T-cell (primary cell): ENCODE measurements around the gene NIT2. TPM values are rescaled to one million over a fixed set of nuclear protein-coding genes. Genes with fewer than 3 reads are reported as not detected.

ENCODE experiments used
- ATAC-seq, 4 experiments: fragments of 200-7000 bp in 3 of 4; fragments of 150-1000 bp in 1 of 4; cut with Tn5 transposase; replicated peaks in 1 of 4; 1 replicate in 3 of 4; 2 replicates in 1 of 4; pipeline ENCODE4 v1.10.0; 2021; ENCODE audit warnings: moderate library complexity in 3 of 4, mild to moderate bottlenecking in 2 of 4, moderate number of reproducible peaks in 1 of 4
- CTCF ChIA-PET, 2 donors: fragments of 300-600 bp; sonication (Branson Sonifier 250); formaldehyde crosslinking; loops; one replicate each; lab custom pipeline; 2022; ENCODE audit warnings: antibody characterized with exemption in 2 of 2; lab: Charles Lee
- POLR2A ChIA-PET, 2 donors: fragments of 300-600 bp; sonication (Branson Sonifier 250); formaldehyde crosslinking; loops; one replicate each; lab custom pipeline; 2022; ENCODE audit warnings: antibody characterized with exemption in 2 of 2; lab: Charles Lee
- DNase-seq, 35 experiments: peaks; one replicate each; pipeline versions ENCODE4 v3.0.0 to v3.0.0-alpha.2; 2013 to 2023
- H3K27ac ChIP-seq: one replicate; pipeline ENCODE4 v1.5.1; 2013; ENCODE audit warnings: low read length
- H3K27me3 ChIP-seq, 2 experiments: replicated peaks in 1 of 2; 1 replicate in 1 of 2; 2 replicates in 1 of 2; pipeline versions ENCODE4 v1.6.1 to v1.7.0; 2013; ENCODE audit warnings: low read length in 1 of 2, mixed read lengths in 1 of 2; ENCODE audit not compliant: control insufficient read depth in 2 of 2, insufficient read depth in 2 of 2; ENCODE audit errors: extremely low read depth in 1 of 2
- H3K36me3 ChIP-seq, 2 donors: 1 replicate in 1 of 2; 2 replicates in 1 of 2; pipeline versions ENCODE4 v1.6.1 to v1.7.0; 2013; ENCODE audit warnings: low read length in 1 of 2; ENCODE audit not compliant: control insufficient read depth in 2 of 2, insufficient read depth in 1 of 2; ENCODE audit errors: extremely low read depth in 1 of 2
- H3K4me1 ChIP-seq, 2 experiments: 1 replicate in 1 of 2; 2 replicates in 1 of 2; pipeline versions ENCODE4 v1.6.1 to v1.7.0; 2013; ENCODE audit warnings: low read length in 2 of 2, mixed read lengths in 1 of 2; ENCODE audit not compliant: insufficient read depth in 2 of 2, control insufficient read depth in 1 of 2; ENCODE audit errors: extremely low read depth in 1 of 2
- H3K4me3 ChIP-seq, 2 donors: 1 replicate in 1 of 2; 2 replicates in 1 of 2; pipeline versions ENCODE4 v1.5.1 to v1.7.0; 2013; ENCODE audit warnings: mild to moderate bottlenecking in 2 of 2, low read length in 1 of 2, moderate library complexity in 1 of 2; ENCODE audit not compliant: control insufficient read depth in 1 of 2; ENCODE audit errors: extremely low read depth in 1 of 2
- H3K9me3 ChIP-seq: 2 replicates; pipeline ENCODE4 v1.7.0; 2013
- H3K27ac Mint-ChIP-seq, 2 donors: one replicate each; pipeline ENCODE4 v1.8.0; 2020 to 2021; ENCODE audit warnings: mild to moderate bottlenecking in 2 of 2, mixed read lengths in 2 of 2
- H3K27me3 Mint-ChIP-seq, 2 donors: one replicate each; pipeline ENCODE4 v1.8.0; 2021 to 2022; ENCODE audit warnings: mixed read lengths in 2 of 2
- H3K36me3 Mint-ChIP-seq: one replicate; pipeline ENCODE4 v1.8.0; 2021; ENCODE audit warnings: mixed read lengths
- H3K4me1 Mint-ChIP-seq, 3 donors: one replicate each; pipeline ENCODE4 v1.8.0; 2020 to 2022; ENCODE audit warnings: mixed read lengths in 3 of 3, mild to moderate bottlenecking in 1 of 3
- H3K4me3 Mint-ChIP-seq, 3 donors: one replicate each; pipeline ENCODE4 v1.8.0; 2020 to 2022; ENCODE audit warnings: mild to moderate bottlenecking in 3 of 3, mixed read lengths in 3 of 3, moderate library complexity in 3 of 3
- H3K9me3 Mint-ChIP-seq, 3 donors: one replicate each; pipeline ENCODE4 v1.8.0; 2020 to 2022; ENCODE audit warnings: mixed read lengths in 3 of 3
- WGBS: methylation state at CpG from one replicate; pipeline ENCODE4 v1.1.5; 2013; ENCODE audit warnings: missing lambda C conversion rate; ENCODE audit not compliant: insufficient coverage; 5-methylcytosine and 5-hydroxymethylcytosine counted together
- total RNA-seq, 35 experiments: library from RNA in 6 of 35; stranded (reverse) in 6 of 35; fragments of 120-200 nt in 1 of 35; gene quantifications; one replicate each; pipeline versions ENCODE4 v1.2.1 to v1.2.4 and lab custom pipeline; 2013 to 2026

NIT2 gene
- total RNA-seq, 5 donors from 2014 or later (not counting 1 experiment from before 2014, with no cell fraction given) = 23.2 to 42.1 (median 30.9) TPM

GRCh38 chr3:100395679-100396431, 61.3 kb downstream of the NIT2 start:
- DNase-seq (no peak), ATAC-seq (no peak)
- no peak overlapping the region for H3K4me3 Mint-ChIP-seq
- Histone ChIP-seq H3K27ac (no peak overlapping the region), H3K4me3 (no peak overlapping the region), H3K4me1 (peaks cover 12 to 19% of the 10 kb centered on the region in 2 experiments), H3K36me3 (peaks cover 0 to 2% of the 10 kb centered on the region in 2 donors), H3K27me3 (no peaks in the 10 kb centered on the region), H3K9me3 (no peaks in the 10 kb centered on the region)
- no peaks in the 10 kb centered on the region for H3K27me3 Mint-ChIP-seq
- POLR2A ChIA-PET = interaction anchor here in 1 of 2 donors (0.6 to 0.7 kb wide), 2 partner anchors 97 to 1469 kb away, joined by 6 to 7 read pairs; no protein-coding TSS in a partner anchor
- no peaks in the 10 kb centered on the region for H3K9me3 Mint-ChIP-seq
- CTCF ChIA-PET = interaction anchor here (0.6 kb wide), 3 partner anchors 7 to 196 kb away, joined by 3 to 6 read pairs (median 3); no protein-coding TSS in a partner anchor
- peaks cover 63 to 68% (median 65%) of the 10 kb centered on the region in 3 donors for H3K4me1 Mint-ChIP-seq
- H3K27ac Mint-ChIP-seq = no peak overlapping the region
- H3K36me3 Mint-ChIP-seq = peaks cover 3% of the 10 kb centered on the region
- WGBS = 20% methylated on average over 1 of the region's 2 CpGs

GRCh38 chr3:100396967-100397366, 62.4 kb downstream of the NIT2 start:
- no CpG with 5 or more reads among the region's 2 CpGs for WGBS

GRCh38 chr3:100399341-100400071, 64.9 kb downstream of the NIT2 start:
- WGBS = 100% methylated on average over 1 of the region's 9 CpGs
- H3K4me3 ChIP-seq = peak overlapping the region; percentile 77 to 99
- ATAC-seq (no peak), DNase-seq (no peak)
- H3K4me1 Mint-ChIP-seq = peaks cover 73 to 75% (median 75%) of the 10 kb centered on the region in 3 donors
- H3K4me3 Mint-ChIP-seq = peak overlapping the region; percentile 93 to 98 (median 94)
- H3K27me3 ChIP-seq = no peaks in the 10 kb centered on the region
- POLR2A ChIA-PET = interaction anchor here (0.6 to 1.1 kb wide), 3 partner anchors 12 to 311 kb away, joined by 3 to 4 read pairs (median 3); no protein-coding TSS in a partner anchor
- H3K9me3 Mint-ChIP-seq = no peaks in the 10 kb centered on the region
- no peak overlapping the region for H3K27ac ChIP-seq
- H3K27me3 Mint-ChIP-seq = no peaks in the 10 kb centered on the region
- no peaks in the 10 kb centered on the region for H3K9me3 ChIP-seq
- CTCF ChIA-PET = interaction anchor here (0.7 to 1.0 kb wide), 3 partner anchors 10 to 311 kb away, joined by 3 to 5 read pairs (median 3); no protein-coding TSS in a partner anchor
- peaks cover 23 to 28% of the 10 kb centered on the region in 2 experiments for H3K4me1 ChIP-seq
- H3K27ac Mint-ChIP-seq = peak overlapping the region in 1 of 2 donors; percentile 41
- H3K36me3 Mint-ChIP-seq = no peaks in the 10 kb centered on the region
- no peaks in the 10 kb centered on the region for H3K36me3 ChIP-seq

More at GRCh38 chr3:100396967-100397366, 62.4 kb downstream of the NIT2 start:
- H3K27me3 Mint-ChIP-seq = no peaks in the 10 kb centered on the region
- ATAC-seq = no peak
- H3K36me3 Mint-ChIP-seq = peaks cover 3% of the 10 kb centered on the region
- Histone ChIP-seq H3K9me3 (no peaks in the 10 kb centered on the region), H3K27me3 (no peaks in the 10 kb centered on the region), H3K27ac (no peak overlapping the region), H3K4me3 (no peak overlapping the region), H3K4me1 (peaks cover 12 to 19% of the 10 kb centered on the region in 2 experiments), H3K36me3 (no peaks in the 10 kb centered on the region)
- no peak overlapping the region for H3K4me3 Mint-ChIP-seq
- H3K4me1 Mint-ChIP-seq = peaks cover 67 to 69% (median 68%) of the 10 kb centered on the region in 3 donors
- ChIA-PET POLR2A (no interaction called here), CTCF (no interaction called here)
- H3K27ac Mint-ChIP-seq = no peak overlapping the region
- no peaks in the 10 kb centered on the region for H3K9me3 Mint-ChIP-seq
- no peak for DNase-seq

GRCh38 chr3:100400419-100400779, 65.8 kb downstream of the NIT2 start:
- no peaks in the 10 kb centered on the region for H3K36me3 Mint-ChIP-seq
- DNase-seq = peak in 34 of 35 experiments; percentile 1 to 65 (median 38)
- CTCF ChIA-PET = interaction anchor here (0.5 to 1.1 kb wide), 4 partner anchors 15 to 514 kb away, joined by 3 read pairs; no protein-coding TSS in a partner anchor
- no peaks in the 10 kb centered on the region for H3K9me3 ChIP-seq
- H3K4me3 Mint-ChIP-seq = peak overlapping the region; percentile 93 to 98 (median 94)
- peak overlapping the region; percentile 65 to 79 for H3K27ac Mint-ChIP-seq
- peaks cover 73 to 81% (median 76%) of the 10 kb centered on the region in 3 donors for H3K4me1 Mint-ChIP-seq
- H3K9me3 Mint-ChIP-seq = no peaks in the 10 kb centered on the region
- no peaks in the 10 kb centered on the region for H3K27me3 ChIP-seq
- H3K4me3 ChIP-seq = peak overlapping the region; percentile 77 to 99
- ATAC-seq = peak in 1 of 4 experiments; percentile 28
- no peaks in the 10 kb centered on the region for H3K27me3 Mint-ChIP-seq
- WGBS = under 1% methylated on average over 22 of the region's 22 CpGs
- POLR2A ChIA-PET = interaction anchor here (0.5 to 1.6 kb wide), 4 partner anchors 13 to 1288 kb away, joined by 3 to 9 read pairs (median 4); no protein-coding TSS in a partner anchor
- no peaks in the 10 kb centered on the region for H3K36me3 ChIP-seq
- peak overlapping the region; percentile 61 for H3K27ac ChIP-seq
- peaks cover 23 to 28% of the 10 kb centered on the region in 2 experiments for H3K4me1 ChIP-seq

DNA sequence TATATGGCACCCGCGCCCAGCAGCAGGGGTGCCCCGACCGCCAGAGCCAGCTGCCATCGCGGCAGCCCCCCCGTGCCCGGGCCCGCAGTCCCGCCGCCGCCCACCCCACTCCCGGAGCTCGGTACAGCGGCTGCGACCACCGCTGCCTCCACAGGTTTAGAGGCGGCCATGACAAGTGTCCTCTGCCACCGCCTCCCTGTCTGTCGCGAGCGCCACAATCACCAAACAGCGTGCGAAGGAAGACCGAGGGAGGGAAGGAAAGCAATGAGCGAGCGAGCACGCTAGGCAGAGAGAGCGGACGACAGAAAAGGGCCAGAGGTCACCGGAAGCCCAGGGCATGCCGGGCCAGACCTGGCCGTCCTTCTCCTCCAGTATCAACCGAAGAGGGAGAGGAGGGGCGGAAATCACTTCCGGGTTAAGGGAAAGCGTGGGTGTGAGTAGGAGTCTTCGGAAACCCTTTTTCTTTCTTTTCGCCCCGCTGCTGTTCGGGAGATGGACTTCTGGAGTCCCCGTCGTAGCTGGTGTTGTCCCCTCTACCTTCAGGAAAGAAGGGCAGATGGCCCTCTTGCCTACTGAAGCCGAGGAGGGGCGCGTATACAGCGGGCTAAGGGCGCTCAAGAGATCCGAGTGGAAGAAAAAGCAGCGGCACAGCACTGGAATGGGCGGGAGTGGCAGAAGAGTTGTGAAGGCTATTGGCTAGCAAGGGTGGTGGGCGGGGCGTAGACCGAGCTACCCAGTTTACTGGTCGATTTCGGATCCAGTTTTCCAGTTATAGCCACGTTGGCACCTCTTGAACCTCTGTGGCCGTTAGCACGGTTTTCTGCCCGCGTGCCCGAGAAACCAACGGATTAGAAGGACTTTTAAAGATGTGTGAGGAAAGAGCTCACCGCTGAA, 66.5 kb downstream of the NIT2 start, which contains the start of the genes LNP1 and TOMM70:
LNP1 (plus strand) TSS at position 760 of the 894 bp plus-strand sequence. CDS start 28,191 bp downstream, outside the sequence.
TOMM70 (minus strand) TSS at position 310 of the 894 bp plus-strand sequence; CDS start at position 170, 140 bp downstream.
- under 1% methylated on average over 42 of the region's 64 CpGs for WGBS
- no peaks in the 10 kb centered on the region for H3K36me3 Mint-ChIP-seq
- Histone ChIP-seq H3K27ac (peak within 1 kb of the TSS; percentile 87), H3K36me3 (no peaks in the 10 kb centered on the region), H3K27me3 (no peaks in the 10 kb centered on the region), H3K9me3 (no peaks in the 10 kb centered on the region), H3K4me1 (peaks cover 20 to 28% of the 10 kb centered on the region in 2 experiments), H3K4me3 (peak within 1 kb of the TSS; percentile 77 to 99)
- H3K9me3 Mint-ChIP-seq = no peaks in the 10 kb centered on the region
- CTCF ChIA-PET = interaction anchor here (0.5 to 1.4 kb wide), 12 partner anchors 8 to 1118 kb away, joined by 3 to 6 read pairs (median 3); partner anchors contain the start of gene TBC1D23 (in 1 of the 2)
- peaks cover 70 to 81% (median 72%) of the 10 kb centered on the region in 3 donors for H3K4me1 Mint-ChIP-seq
- H3K4me3 Mint-ChIP-seq = peak within 1 kb of the TSS; percentile 93 to 98 (median 94)
- H3K27ac Mint-ChIP-seq = peak within 1 kb of the TSS; percentile 93 to 96
- no peaks in the 10 kb centered on the region for H3K27me3 Mint-ChIP-seq
- ATAC-seq (peak; percentile 88 to 93 (median 91)), DNase-seq (peak; percentile 84 to 96 (median 93))
- POLR2A ChIA-PET = interaction anchor here (0.5 to 2.0 kb wide), 15 partner anchors 9 to 1287 kb away, joined by 3 to 9 read pairs (median 3); partner anchors contain the start of genes NIT2 (in 1 of the 2) and TBC1D23 (in 1 of the 2)
